IMR-90 (cell line): ENCODE measurements around the gene DYNC1LI2. TPM values are rescaled to one million over a fixed set of nuclear protein-coding genes. Genes with fewer than 3 reads are reported as not detected.

Experiments
- ATAC-seq: fragments of 200-7000 bp; cut with Tn5 transposase; 2 replicates; pipeline ENCODE4 v1.9.1; 2020; ENCODE audit warnings: low read depth, mild to moderate bottlenecking, moderate library complexity
- BruUV-seq: library from RNA; stranded (reverse); fragments of 400-500 nt; replicated peaks from 2 replicates; lab custom pipeline; 2021; lab: Mats Ljungman, UMichigan
- CTCF ChIA-PET: fragments of 300-600 bp; formaldehyde crosslinking; extraction: SDS; loops from one replicate; lab custom pipeline; 2021; ENCODE audit warnings: antibody characterized with exemption; lab: Yijun Ruan, JAX
- POLR2A ChIA-PET: fragments of 300-600 bp; sonication (Branson Sonifier 250); formaldehyde crosslinking; loops from one replicate; lab custom pipeline; 2022; ENCODE audit warnings: antibody characterized with exemption; ENCODE audit not compliant: unreplicated experiment; lab: Charles Lee
- DNase-seq: peaks from one replicate; pipeline ENCODE4 v3.0.0; 2013
- H2AFZ ChIP-seq: replicated peaks from 2 replicates; pipeline ENCODE3; 2013; ENCODE audit warnings: low read length, mild to moderate bottlenecking; ENCODE audit not compliant: poor library complexity
- H2AK5ac ChIP-seq: 2 replicates; pipeline ENCODE4 v1.6.1; 2013; ENCODE audit warnings: low read depth, low read length, inconsistent platforms
- H2AK9ac ChIP-seq: replicated peaks from 2 replicates; pipeline ENCODE3; 2013; ENCODE audit warnings: mild to moderate bottlenecking, low read depth, low read length, moderate library complexity; ENCODE audit not compliant: poor library complexity
- H2BK120ac ChIP-seq: 2 replicates; pipeline ENCODE4 v1.6.1; 2013; ENCODE audit warnings: low read depth, low read length, inconsistent platforms
- H2BK15ac ChIP-seq: 3 replicates; pipeline ENCODE4 v1.6.1; 2013; ENCODE audit warnings: low read depth, low read length, inconsistent platforms
- H2BK20ac ChIP-seq: 2 replicates; pipeline ENCODE4 v1.6.1; 2013; ENCODE audit warnings: low read depth, mild to moderate bottlenecking, inconsistent platforms, low read length, moderate library complexity
- H2BK5ac ChIP-seq: 2 replicates; pipeline ENCODE4 v1.6.1; 2013; ENCODE audit warnings: mild to moderate bottlenecking, low read depth, low read length, inconsistent platforms; ENCODE audit not compliant: poor library complexity, severe bottlenecking
- H3K14ac ChIP-seq: replicated peaks from 2 replicates; pipeline ENCODE4 v1.6.1; 2013; ENCODE audit warnings: low read depth, low read length, inconsistent platforms
- H3K18ac ChIP-seq: 2 replicates; pipeline ENCODE4 v1.6.1; 2013; ENCODE audit warnings: low read depth, low read length, control low read depth
- H3K23ac ChIP-seq: 2 replicates; pipeline ENCODE4 v1.6.1; 2013; ENCODE audit warnings: low read depth, low read length, inconsistent platforms
- H3K27ac ChIP-seq: 2 replicates; pipeline ENCODE4 v1.5.1; 2013; ENCODE audit warnings: mild to moderate bottlenecking, control low read depth, low read length; ENCODE audit not compliant: insufficient read depth
- H3K27me3 ChIP-seq: 2 replicates; pipeline ENCODE4 v1.6.1; 2013; ENCODE audit warnings: low read length; ENCODE audit not compliant: control insufficient read depth, insufficient read depth
- H3K36me3 ChIP-seq: 2 replicates; pipeline ENCODE4 v1.6.1; 2013; ENCODE audit warnings: low read length, mixed read lengths; ENCODE audit not compliant: control insufficient read depth, insufficient read depth
- H3K4ac ChIP-seq: 2 replicates; pipeline ENCODE4 v1.6.1; 2013; ENCODE audit warnings: low read depth, low read length, inconsistent platforms
- H3K4me1 ChIP-seq: 2 replicates; pipeline ENCODE4 v1.6.1; 2013; ENCODE audit warnings: low read length, mixed read lengths; ENCODE audit not compliant: control insufficient read depth, insufficient read depth
- H3K4me2 ChIP-seq: 2 replicates; pipeline ENCODE4 v1.6.1; 2013; ENCODE audit warnings: low read depth, mild to moderate bottlenecking, control low read depth, low read length, moderate library complexity
- H3K4me3 ChIP-seq: 2 replicates; pipeline ENCODE4 v1.5.1; 2013; ENCODE audit warnings: low read depth, mild to moderate bottlenecking, control low read depth, low read length, moderate library complexity; ENCODE audit not compliant: insufficient read depth
- H3K56ac ChIP-seq: 2 replicates; pipeline ENCODE4 v1.6.1; 2013; ENCODE audit warnings: low read length, inconsistent platforms; ENCODE audit not compliant: insufficient read depth; ENCODE audit errors: extremely low read depth
- H3K79me1 ChIP-seq, 2 experiments: 2 replicates each; pipeline ENCODE4 v1.6.1; 2013; ENCODE audit warnings: low read length in 2 of 2, inconsistent platforms in 1 of 2, low read depth in 1 of 2
- H3K9ac ChIP-seq: 2 replicates; pipeline ENCODE4 v1.6.1; 2013; ENCODE audit warnings: low read depth, low read length, control low read depth
- H3K9me1 ChIP-seq: 2 replicates; pipeline ENCODE4 v1.6.1; 2013; ENCODE audit warnings: low read length, inconsistent platforms; ENCODE audit not compliant: insufficient read depth
- H3K9me3 ChIP-seq: 2 replicates; pipeline ENCODE4 v1.6.1; 2013; ENCODE audit warnings: low read length; ENCODE audit not compliant: control insufficient read depth, insufficient read depth
- H4K20me1 ChIP-seq: 2 replicates; pipeline ENCODE4 v1.6.1; 2013; ENCODE audit warnings: low read length, inconsistent platforms; ENCODE audit not compliant: insufficient read depth
- H4K5ac ChIP-seq: 2 replicates; pipeline ENCODE4 v1.6.1; 2013; ENCODE audit warnings: mild to moderate bottlenecking, low read depth, low read length, control low read depth
- H4K8ac ChIP-seq, 2 experiments: 2 replicates each; pipeline ENCODE4 v1.6.1; 2013; ENCODE audit warnings: low read depth in 2 of 2, low read length in 2 of 2, control low read depth in 1 of 2, inconsistent platforms in 1 of 2
- H4K91ac ChIP-seq: 2 replicates; pipeline ENCODE4 v1.6.1; 2013; ENCODE audit warnings: low read depth, low read length, inconsistent platforms; ENCODE audit not compliant: insufficient read depth
- FOS ChIP-seq: fragments of 150-350 bp; IDR thresholded peaks from 2 replicates; pipeline ENCODE4 v1.6.1; 2016; ENCODE audit warnings: low read depth, low read length
- MAFK ChIP-seq: IDR thresholded peaks from 2 replicates; pipeline ENCODE4 v1.6.1; 2012; ENCODE audit warnings: low read depth, low read length, improper control_type of control experiment
- RAD21 ChIP-seq: IDR thresholded peaks from 2 replicates; pipeline ENCODE4 v1.6.1; 2012; ENCODE audit warnings: low read length, improper control_type of control experiment
- SMC3 ChIP-seq: fragments of 150-350 bp; IDR thresholded peaks from 2 replicates; pipeline ENCODE4 v1.6.1; 2016; ENCODE audit warnings: low read depth, mild to moderate bottlenecking, antibody characterized with exemption, low read length, moderate library complexity
- WGBS, 2 experiments: methylation state at CpG; one replicate each; pipeline versions ENCODE4 v1.1.5 to v1.1.7; 2013; ENCODE audit warnings: missing lambda C conversion rate in 2 of 2; ENCODE audit not compliant: insufficient read length in 1 of 2; ENCODE audit errors: extremely low coverage in 2 of 2; 5-methylcytosine and 5-hydroxymethylcytosine counted together
- dilution Hi-C: fragments of 300-500 bp; cut with HindIII; formaldehyde crosslinking; loops from one replicate; pipeline ENCODE4 v1.14.3; 2018; ENCODE audit warnings: low sequenced_read_pairs; ENCODE audit not compliant: unreplicated experiment
- in situ Hi-C: fragments of 300-500 bp; cut with MboI; formaldehyde crosslinking; loops from 3 replicates; pipeline ENCODE4 v1.14.3; 2019; ENCODE audit warnings: low sequenced_read_pairs, inconsistent platforms, mixed read lengths
- intact Hi-C: fragments of 100-400 bp; cut with micrococcal nuclease; formaldehyde crosslinking; loops from 2 replicates; pipeline ENCODE4 v1.10.0; 2022
- polyA plus RNA-seq, 3 experiments: library from polyadenylated mRNA; depleted of rRNA; stranded (reverse); fragments of >200 nt; gene quantifications; 2 replicates each; pipeline ENCODE4 v1.2.3, GENCODE V29; 2012; ENCODE audit warnings: low replicate concordance in 1 of 3
- total RNA-seq: library from RNA; depleted of rRNA; stranded (reverse); fragments of >200 nt; gene quantifications from 2 replicates; pipeline ENCODE4 v1.2.3, GENCODE V29; 2012
- TF ChIP-seq, protein P1 (sequence below): fragments of 150-350 bp; IDR thresholded peaks from 2 replicates; pipeline ENCODE4 v1.6.1; 2016; ENCODE audit warnings: low read depth, mild to moderate bottlenecking, low read length, moderate library complexity, borderline replicate concordance

Gene DYNC1LI2
- total and polyA plus RNA-seq, 2 of the 4 experiments (the other 2 are of a cell fraction), result 65.3 to 88.4 TPM

- no peak overlapping the region for H4K91ac ChIP-seq
- H2AK5ac ChIP-seq, result no peak overlapping the region
- no peak overlapping the region for H3K4me2 ChIP-seq
- dilution Hi-C loops (no loop called here), in situ Hi-C loops (no loop called here), intact Hi-C loops (loop anchor here (5.0 kb wide), 2 partner anchors 37 to 112 kb away; no protein-coding TSS in a partner anchor)
- H3K4me1 ChIP-seq, result peaks cover 3% of the 10 kb centered on the region
- peaks cover 10 to 14% of the 10 kb centered on the region in 2 experiments; a peak in 2 of 4 replicates for H3K79me1 ChIP-seq
- no peaks in the 10 kb centered on the region for H3K9me3 ChIP-seq
- no peak overlapping the region for H3K56ac ChIP-seq
- H3K14ac ChIP-seq, result no peak overlapping the region
- ChIA-PET POLR2A (no interaction called here), CTCF (interaction anchor here (1.2 kb wide), 1 partner anchor 92 kb away, joined by 3 read pairs; no protein-coding TSS in a partner anchor)
- H3K4ac ChIP-seq, result no peak overlapping the region
- H3K27me3 ChIP-seq, result peaks cover 9% of the 10 kb centered on the region
- no peak overlapping the region for H2BK120ac ChIP-seq
- no peak overlapping the region for H2AK9ac ChIP-seq
- no peak overlapping the region for H3K4me3 ChIP-seq
- H3K27ac ChIP-seq, result no peak overlapping the region
- H3K23ac ChIP-seq, result no peak overlapping the region
- no peak overlapping the region for H2BK20ac ChIP-seq
- no TSS peak for BruUV-seq
- peaks cover 2% of the 10 kb centered on the region; the same call in 1 of the 2 replicates for H3K9me1 ChIP-seq
- no peak overlapping the region for H2BK5ac ChIP-seq
- peaks cover 2% of the 10 kb centered on the region; the same call in 1 of the 2 replicates for H3K36me3 ChIP-seq
- H4K20me1 ChIP-seq, result peaks cover 13% of the 10 kb centered on the region
- no peak for DNase-seq
- no peak for ATAC-seq
- no peak overlapping the region for H3K9ac ChIP-seq
- no peak overlapping the region for H2BK15ac ChIP-seq
- H3K18ac ChIP-seq, result no peak overlapping the region
- H2AFZ ChIP-seq, result no peak overlapping the region
- no peak overlapping the region for H4K5ac ChIP-seq
- TF ChIP-seq FOS (no peak), SMC3 (no peak), MAFK (no peak), RAD21 (no peak)
- TF ChIP-seq, protein P1, sequence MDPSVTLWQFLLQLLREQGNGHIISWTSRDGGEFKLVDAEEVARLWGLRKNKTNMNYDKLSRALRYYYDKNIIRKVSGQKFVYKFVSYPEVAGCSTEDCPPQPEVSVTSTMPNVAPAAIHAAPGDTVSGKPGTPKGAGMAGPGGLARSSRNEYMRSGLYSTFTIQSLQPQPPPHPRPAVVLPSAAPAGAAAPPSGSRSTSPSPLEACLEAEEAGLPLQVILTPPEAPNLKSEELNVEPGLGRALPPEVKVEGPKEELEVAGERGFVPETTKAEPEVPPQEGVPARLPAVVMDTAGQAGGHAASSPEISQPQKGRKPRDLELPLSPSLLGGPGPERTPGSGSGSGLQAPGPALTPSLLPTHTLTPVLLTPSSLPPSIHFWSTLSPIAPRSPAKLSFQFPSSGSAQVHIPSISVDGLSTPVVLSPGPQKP, result no peak
- no peak overlapping the region for H4K8ac ChIP-seq
- WGBS, 2 experiments, result no CpG with 5 or more reads among the region's 3 CpGs
Measured at GRCh38 chr16:66754819-66755218, 3.4 kb upstream of the DYNC1LI2 start.
